GM19438 (cell line): ENCODE data around the gene CORO2A.
"Not testable (repeated sequence)": the region's sequence is repeated elsewhere in the genome, so short reads cannot be mapped to it uniquely, and the experiment has no call there.

Experiments used
- ATAC-seq: cut with Tn5 transposase; IDR thresholded peaks from one replicate; pipeline ENCODE4 v1.9.1; 2021; ENCODE audit warnings: low read depth; ENCODE audit not compliant: unreplicated experiment

Gene CORO2A

DNA sequence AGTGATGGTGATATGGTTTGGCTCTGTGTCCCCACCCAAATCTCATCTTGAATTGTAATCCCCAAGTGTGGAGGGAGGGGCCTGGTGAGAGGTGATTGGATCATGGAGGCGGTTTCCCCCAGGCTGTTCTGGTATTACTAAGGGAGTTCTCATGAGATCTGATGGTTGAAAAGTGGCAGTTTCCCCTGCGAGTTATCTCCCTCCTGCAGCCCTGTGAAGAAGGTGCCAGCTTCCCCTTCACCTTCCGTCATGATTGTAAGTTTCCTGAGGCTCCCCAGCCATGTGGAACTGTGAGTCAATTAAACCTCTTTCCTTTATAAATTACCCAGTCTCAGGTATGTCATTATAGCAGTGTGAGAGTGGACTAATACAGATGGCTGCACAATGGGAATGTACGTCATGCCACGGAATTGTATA, 17.9 kb downstream of the CORO2A start:
- not testable (repeated sequence) for ATAC-seq

DNA sequence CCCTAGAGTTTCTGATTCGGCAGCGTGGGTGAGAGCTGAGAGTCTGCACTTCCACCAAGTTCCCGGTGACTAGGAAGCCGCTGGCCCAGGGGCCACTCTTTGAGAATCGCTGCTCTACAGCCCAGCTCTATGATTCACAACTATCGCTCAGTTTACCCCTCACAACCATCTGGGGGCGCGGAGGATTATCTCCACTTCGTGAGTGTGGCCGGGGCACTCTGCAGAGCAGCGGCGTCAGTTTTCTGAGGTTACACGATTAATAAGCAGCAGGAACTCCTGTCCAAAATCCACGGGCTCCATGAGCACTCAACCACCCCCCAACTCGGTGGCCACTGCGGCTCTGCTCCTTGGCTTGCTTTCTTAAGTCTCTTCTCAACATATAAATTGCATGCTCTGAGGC, 19.3 kb downstream of the CORO2A start:
- no peak for ATAC-seq

DNA sequence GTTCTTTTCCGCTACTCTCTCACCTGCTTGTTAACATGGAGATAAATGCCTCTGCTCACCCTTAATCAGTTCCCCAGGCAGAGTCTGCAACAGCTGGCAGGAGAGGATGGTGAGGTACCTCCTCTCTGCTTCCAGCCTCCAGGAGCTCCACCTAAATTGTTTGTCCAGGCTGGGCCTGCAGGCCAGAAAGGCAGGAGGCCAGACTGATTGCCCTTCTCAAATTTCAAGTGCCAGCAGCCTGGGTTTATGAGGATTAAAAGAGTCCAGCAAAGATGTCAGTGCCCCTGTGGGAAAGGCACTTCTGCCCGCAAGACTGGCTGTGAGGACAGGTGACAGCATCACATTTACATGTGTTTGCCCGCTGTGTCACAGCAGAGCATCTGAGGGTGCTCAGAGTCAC, 19.8 kb downstream of the CORO2A start:
- no peak for ATAC-seq

DNA sequence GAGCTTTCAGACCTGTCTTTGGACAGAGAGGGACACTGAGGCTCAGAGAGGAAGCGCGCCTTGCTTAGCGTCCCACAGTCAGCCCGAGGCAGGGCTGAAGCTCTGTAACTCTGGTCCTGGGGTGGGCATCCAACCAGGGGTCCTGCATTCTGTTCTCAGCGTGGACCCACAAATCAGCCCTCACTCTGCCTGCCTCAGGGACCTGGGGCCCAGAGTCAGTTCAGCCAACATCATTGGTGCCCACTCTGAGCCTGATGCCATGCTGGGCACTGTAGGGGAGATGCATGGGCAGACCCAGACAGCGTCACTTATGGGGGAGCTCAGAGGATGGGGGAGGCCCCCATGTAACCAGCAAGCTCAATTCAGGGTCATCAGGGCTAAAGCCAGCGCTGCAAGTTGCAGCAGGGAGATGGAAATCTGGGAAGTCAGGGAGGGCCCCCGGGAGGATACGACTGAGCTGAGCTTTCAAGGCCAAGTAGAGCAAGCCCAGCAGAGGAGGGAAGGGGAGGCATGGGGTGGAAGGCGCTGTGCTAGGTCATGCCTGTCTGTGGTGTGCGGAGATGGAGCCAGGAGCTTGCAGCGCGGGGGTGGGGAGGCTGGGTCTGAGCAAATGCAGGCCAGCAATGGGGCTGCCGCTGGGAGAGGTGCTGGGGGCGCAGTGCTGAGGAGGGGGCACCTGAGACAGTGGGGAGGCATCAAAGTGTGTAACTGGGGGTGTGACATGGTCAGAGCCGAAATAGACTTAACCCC, 21.1 kb downstream of the CORO2A start:
- ATAC-seq, result no peak

DNA sequence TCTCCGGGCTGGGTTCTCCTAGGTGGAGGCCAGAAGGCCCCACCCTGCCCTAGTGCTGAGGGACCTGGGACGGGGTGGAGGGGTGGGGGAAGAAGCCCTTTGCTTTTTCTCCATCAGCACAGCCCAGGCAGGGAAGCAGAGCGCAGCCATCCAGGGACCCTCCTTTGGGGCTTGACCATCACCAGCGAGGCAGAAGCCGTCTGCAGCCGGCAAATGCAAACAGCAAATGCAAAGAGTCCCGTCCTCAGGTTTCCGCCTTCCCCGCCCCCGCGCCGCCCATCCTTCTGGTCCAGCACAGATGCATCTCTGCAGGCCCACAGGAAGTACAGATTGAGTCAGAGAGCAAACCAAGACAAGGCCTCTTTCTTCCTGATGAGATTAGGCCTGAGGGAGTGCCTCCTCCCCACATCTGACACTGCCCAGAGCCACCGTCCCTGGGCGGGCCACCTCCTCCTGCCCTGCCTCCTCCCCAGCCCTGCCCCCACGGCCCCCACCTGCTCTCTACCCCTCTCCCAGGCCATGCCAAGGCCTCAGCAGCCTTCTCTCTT, 23.4 kb downstream of the CORO2A start:
- peak; percentile 99 for ATAC-seq

DNA sequence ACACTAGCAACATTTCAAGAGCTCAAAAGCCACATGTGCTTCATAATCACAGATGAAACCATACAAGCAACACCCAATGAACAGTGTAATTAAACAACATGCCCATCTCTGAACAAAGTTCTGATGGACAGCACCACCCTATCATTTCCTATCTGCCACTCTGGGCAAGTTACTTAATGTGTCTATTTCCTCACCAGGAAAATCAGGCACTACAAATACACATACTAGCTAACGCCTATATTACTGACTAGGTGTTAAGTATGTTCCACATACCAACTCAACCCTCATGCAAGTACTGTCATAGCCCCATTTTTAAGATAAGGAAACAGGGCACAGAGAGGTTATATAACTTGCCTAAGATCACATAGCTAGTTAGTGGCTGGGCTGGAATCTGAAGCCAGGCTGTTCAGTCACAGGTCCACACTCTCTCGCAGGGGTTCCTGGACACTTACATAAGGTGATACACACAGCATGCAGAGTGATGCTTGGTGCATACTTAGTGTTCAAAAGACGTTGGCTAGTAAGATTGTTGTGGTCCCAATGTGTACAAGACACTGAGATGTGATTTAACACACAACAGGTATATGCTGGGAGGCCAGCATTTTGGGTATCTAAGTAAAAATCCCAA, 24.2 kb downstream of the CORO2A start:
- no peak for ATAC-seq

DNA sequence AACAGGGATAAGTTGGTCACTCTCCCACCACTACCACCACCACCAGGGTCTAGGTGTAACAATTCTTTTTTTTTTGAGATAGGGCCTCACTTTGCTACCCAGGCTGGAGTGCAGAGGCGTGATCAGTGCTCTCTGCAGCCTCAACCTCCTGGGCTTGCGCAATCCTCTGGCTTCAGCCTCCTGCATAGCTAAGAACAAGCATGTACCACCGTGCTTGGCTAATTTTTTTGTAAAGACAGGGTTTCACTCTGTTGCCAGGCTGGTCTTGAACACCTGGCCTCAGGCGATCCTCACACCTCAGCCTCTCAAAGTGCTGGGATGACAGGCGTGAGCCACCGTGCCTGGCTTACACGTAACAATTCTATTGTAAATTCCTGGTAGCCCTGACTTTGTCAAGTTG, 27.5 kb downstream of the CORO2A start:
- no peak for ATAC-seq

DNA sequence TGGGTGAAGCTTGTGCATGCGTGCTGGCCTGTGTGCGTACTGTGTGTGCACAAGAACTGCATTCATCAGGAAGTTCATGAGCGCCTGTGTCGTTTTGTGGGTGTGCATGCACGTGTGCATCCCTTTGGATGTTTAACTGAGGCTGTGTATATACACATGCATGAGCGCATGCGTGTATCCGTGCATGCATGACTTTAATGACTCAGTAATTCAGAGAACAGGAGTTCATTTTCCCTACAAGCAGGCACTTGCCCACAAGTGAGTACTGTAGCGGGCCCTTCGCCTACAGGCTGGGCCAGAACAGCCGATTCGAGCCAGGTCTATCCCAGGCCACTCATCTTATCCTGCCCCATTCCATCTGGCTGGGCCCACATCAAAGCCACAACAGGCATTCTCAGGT, 29.8 kb downstream of the CORO2A start:
- ATAC-seq, result no peak

DNA sequence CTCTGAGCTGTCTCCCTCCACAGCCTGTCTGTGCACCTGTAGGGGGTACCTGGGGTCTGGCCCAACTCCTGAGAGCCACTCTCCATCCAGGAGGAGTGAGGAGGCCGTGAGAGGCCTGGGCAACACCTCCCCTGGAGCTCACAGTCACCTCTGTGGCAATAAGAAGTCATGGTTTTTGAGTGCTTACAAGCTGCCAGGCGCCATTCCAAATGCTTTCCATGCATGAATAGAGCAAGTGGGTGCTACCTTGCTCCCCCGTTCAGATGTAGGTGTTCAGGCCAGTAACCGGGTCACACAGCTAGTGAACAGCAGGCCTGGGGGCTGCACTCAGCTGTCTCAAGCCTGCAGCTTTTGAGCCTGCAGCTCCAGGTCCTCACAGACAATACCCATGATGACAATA, 30.6 kb downstream of the CORO2A start:
- no peak for ATAC-seq

DNA sequence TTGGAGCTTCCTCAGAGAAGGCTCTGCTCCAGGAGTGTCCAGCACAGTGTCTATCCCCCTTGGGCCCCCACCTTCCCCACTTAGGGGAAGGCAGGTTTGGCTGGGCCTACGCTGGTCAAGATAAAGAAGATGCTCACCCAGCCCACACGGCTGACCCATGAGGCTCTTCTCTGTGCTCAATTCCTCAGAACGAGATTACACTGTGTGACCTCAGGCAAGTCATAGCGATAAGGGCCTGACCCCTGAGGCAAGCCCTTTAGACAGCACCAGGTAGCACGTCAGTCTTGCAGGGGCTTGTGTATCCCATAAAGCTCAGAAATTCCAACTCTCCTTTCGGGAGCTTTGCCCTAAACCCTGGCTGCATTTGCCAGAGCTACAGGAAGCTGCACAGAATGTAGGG, 32.6 kb downstream of the CORO2A start:
- no peak for ATAC-seq

DNA sequence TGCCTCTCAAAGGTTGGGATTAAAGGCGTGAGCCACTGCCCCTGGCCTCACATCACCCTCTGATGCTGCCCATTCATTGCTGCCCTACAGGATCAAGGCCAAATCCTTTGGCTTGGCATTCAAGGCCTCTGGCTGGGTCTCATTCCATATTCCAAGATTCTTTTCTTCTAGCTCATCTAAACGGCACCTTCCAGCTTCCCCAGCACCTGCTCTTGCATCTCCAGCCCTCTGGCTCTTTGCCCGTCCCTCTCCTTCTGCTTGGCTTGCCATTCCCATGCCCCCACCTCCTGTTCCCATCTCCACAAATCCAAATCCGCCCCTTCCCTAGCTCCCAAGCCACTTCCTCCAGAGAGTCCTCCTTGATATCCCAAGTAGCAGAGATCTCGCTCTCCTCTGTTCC, 33.1 kb downstream of the CORO2A start:
- no peak for ATAC-seq

DNA sequence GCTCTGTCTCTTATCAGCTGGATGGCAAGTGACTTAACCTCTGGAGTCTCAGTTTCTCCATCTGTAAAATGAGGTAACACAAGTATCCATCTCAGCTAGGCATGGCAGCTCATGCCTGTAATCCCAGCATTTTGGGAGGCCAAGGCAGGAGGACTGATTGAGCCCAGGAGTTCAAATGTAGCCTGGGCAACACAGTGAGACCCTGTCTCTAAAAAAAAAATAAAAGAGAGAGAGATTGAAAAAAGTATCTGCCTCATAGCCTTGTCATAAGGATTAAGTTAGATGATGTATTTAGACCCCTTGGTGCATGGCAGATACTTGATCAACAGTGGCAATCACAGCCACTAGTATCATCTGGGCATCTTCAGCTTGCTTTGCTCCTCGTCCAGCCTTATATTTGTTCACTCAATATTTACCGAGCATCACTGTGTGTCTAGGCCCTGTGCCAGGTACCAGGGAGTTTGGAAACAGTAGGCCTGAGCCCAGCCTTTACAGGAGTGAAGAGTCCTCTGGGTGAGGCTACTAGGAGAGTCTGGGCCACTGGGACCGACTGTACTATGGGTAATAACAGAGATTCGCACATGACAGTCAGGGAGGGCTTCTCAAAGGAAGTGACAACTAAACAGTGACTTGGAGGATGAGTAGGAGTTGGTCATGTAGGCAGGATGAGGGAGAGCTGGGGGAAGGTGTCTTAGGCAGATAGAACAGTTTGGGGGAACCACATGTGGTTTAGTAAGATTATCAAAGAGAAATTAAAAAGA, 34.2 kb downstream of the CORO2A start:
- ATAC-seq, result no peak

DNA sequence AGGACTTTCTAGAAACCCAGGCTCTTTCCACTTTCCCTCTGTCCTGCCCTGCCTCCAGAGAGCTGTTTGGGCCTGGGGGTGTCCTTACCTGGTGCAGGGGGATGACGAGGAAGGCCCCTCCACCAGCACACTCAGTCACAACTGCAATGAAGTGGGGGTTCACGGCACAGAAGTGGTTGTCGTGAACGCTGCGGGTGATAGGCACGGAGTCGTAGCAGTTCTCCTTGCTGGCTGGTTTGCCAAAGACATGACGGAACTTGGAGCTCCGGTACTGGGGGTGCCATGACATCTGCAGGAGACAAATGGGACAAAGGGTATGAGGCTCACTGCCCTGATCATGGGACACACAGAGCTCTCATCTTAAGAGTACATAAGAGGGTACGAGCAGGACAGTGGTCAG, 35.1 kb downstream of the CORO2A start:
- no peak for ATAC-seq

DNA sequence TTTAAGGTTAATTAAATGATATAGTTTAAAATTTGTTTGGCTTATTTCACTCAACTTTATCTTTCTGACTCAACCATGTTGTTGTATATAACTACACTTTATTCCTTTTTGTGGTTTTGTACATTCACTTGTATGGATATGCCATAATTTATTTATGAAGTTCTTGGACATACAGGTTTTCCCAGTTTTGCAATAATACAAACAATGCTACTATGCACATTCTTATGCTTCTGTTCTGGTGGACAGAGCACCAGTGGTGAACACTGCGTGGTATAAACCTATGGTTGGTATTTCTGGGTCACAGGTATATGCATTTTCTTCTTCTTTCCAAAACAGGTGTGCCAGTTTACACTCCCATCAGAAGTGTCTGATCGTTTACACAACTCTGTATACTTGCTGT, 37.8 kb downstream of the CORO2A start:
- no peak for ATAC-seq

DNA sequence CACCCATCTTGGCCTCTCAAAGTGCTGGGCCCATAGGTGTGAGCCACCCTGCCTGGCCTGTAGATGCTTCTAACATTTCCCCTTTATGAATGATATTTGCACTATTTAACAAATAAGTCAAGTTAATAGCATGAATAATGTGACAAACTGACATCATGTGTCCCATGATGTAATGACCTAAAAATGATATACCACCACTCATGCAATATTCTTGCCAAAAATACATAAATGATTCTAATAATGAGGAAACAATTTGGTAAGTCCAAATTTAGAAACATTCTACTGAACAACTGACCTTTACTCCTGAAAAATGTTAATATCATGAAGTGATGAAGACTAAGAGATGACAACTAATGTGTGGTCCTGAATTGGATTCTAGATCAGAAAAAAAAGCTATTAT, 39.9 kb downstream of the CORO2A start:
- ATAC-seq, result no peak

DNA sequence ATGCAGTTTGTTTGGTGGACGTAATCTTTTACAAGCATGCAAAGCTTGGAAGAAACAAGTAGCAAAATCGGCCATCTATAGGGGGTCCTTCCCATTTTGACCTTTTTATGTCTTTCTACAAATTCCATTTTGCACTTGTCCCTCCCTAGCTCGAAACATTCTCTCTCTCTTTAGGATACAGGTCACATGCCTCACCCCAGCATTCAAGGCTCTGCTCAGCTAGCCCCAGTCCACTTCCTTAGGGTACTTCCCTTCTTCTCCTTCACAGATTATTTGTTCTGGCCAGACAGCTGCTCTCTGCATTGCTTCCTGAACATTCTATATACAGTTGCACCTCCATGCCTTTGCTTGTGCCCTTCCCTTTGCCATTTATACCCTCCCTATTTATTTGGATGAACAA, 41.7 kb downstream of the CORO2A start:
- no peak for ATAC-seq

DNA sequence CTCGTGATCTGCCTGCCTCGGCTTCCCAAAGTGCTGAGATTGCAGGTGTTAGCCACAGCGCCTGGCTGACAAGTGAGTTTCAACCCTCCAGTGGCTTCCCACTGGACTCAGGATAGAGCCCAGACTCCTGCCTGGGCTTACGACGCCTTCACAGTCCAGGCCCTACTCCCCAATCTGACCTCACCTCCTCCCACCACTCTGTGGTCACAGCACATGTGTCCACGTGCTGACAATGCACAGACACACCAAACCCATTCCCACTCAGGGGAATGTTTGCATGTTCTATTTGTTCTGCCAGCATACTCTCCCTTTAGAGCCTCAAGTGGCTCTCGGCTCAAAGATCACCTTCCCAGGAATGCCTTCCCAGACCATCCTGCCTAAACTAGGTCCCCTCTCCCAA, 42.3 kb downstream of the CORO2A start:
- ATAC-seq, result no peak

DNA sequence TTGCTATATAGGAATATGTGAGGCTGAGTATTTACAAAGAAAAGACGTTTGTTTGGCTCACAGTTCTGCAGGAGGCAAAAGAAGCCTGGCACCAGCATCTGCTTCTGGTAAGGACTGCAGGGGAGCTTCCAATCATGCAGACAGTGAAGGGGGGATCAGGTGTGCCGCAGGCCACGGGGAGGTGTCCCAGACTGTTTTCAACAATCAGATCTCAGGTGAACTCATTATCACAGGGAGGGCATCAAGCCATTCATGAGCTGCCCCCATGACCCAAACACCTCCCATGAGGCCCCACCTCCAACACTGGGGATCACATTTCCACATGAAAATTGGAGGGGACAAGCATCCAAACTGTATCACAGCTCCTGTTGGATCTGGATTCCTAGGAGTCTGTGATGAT, 43.0 kb downstream of the CORO2A start:
- no peak for ATAC-seq

DNA sequence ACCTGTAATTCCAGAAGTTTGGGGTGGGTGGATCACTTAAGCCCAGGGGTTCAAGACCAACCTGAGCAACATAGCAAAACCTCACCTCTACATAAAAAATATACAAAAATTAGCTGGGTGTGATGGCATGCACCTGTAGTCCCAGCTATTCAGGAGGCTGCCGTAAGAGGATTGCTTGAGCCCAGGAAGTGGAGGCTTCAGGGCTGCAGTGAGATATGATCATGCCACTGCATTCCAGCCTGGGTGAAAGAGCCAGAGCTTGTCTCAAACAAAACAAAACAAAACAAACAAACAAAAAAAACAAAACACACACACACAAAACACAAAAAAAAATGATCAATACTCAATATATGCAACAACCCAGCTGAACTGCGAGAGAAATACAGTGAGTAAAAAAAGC, 44.0 kb downstream of the CORO2A start:
- ATAC-seq, result no peak

DNA sequence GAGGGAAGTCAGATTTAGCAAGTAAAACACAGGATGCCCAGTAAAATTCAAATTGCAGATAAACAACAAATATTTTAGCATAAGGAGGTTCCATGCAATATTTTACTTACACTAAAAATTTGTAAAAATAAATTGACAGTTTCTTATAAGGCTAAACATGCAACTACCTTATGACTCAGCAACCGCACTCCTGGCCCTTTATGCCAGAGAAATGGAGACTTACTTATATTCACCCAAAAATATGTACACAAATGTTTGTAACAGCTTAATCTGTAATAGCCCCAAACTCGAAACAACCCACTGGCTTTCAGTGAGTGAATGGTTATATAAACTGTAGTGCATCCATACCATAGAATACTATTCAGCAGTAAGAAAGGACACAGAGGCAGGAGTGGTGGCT, 44.9 kb downstream of the CORO2A start:
- no peak for ATAC-seq
